Right lobe of liver (tissue), 6 donors: Measurements from ENCODE around the gene DCAF10. TPM values are rescaled to one million over a fixed set of nuclear protein-coding genes. Genes with fewer than 3 reads are reported as not detected.

ENCODE experiments used
- ATAC-seq, 4 donors: fragments of 200-7000 bp; cut with Tn5 transposase; one replicate each; pipeline ENCODE4 v1.9.1; 2020; ENCODE audit warnings: mild to moderate bottlenecking in 4 of 4, moderate library complexity in 4 of 4
- DNase-seq, 3 donors: peaks; one replicate each; pipeline ENCODE4 v3.0.0-alpha.2; 2020
- H3K27ac ChIP-seq, 3 donors: fragments of 200-600 bp; one replicate each; pipeline ENCODE4 v1.8.0; 2022
- H3K27me3 ChIP-seq, 2 donors: fragments of 200-600 bp; one replicate each; pipeline ENCODE4 v1.8.0; 2022
- H3K36me3 ChIP-seq, 4 donors: fragments of 200-600 bp; sonication (generic) in 1 of 4; one replicate each; pipeline versions ENCODE4 v1.5.1 to v1.8.0; 2017 to 2022; ENCODE audit warnings: control low read depth in 1 of 4
- H3K4me1 ChIP-seq, 4 donors: fragments of 200-600 bp; sonication (generic) in 1 of 4; one replicate each; pipeline versions ENCODE4 v1.5.1 to v1.8.0; 2017 to 2022; ENCODE audit warnings: control low read depth in 1 of 4
- H3K4me3 ChIP-seq, 3 donors: fragments of 200-600 bp; one replicate each; pipeline ENCODE4 v1.8.0; 2022
- H3K9me3 ChIP-seq, 4 donors: fragments of 200-600 bp; sonication (generic) in 1 of 4; one replicate each; pipeline versions ENCODE4 v1.5.1 to v1.8.0; 2017 to 2022; ENCODE audit warnings: control low read depth in 1 of 4
- CTCF ChIP-seq, 4 donors: fragments of 200-600 bp in 3 of 4; fragments of 450-650 bp in 1 of 4; IDR thresholded peaks; one replicate each; pipeline versions ENCODE4 v1.5.1 to v1.8.0; 2016 to 2022; ENCODE audit warnings: antibody characterized with exemption in 4 of 4, mild to moderate bottlenecking in 2 of 4
- POLR2A ChIP-seq: fragments of 450-650 bp; IDR thresholded peaks from one replicate; pipeline ENCODE4 v1.6.1; 2017; ENCODE audit warnings: antibody characterized with exemption, mild to moderate bottlenecking
- WGBS: methylation state at CpG from one replicate; pipeline ENCODE4 v1.1.6; 2018; ENCODE audit warnings: low coverage, low lambda C conversion rate; ENCODE audit not compliant: insufficient coverage; ENCODE audit errors: missing lambda C conversion rate; 5-methylcytosine and 5-hydroxymethylcytosine counted together
- intact Hi-C, 2 donors: fragments of 100-400 bp; cut with DNase I; formaldehyde crosslinking; loops; one replicate each; pipeline versions ENCODE4 v1.11.2 to v1.14.1; 2022
- total RNA-seq, 6 experiments: library from RNA; depleted of rRNA in 2 of 6; stranded (reverse); fragments of >200 nt in 2 of 6; fragmentation: NEBNext Ultra II Directional in 3 of 6; extraction: Animal tissue kit (Norgen Biotek cat#: 25700) in 3 of 6; gene quantifications; one replicate each; pipeline versions ENCODE4 v1.1.0 to v1.2.4, GENCODE V29; 2016 to 2023
- donor health status: DM: no; HTN: yes; CAD: no.
- donor health status: DM: no; HTN: no; CAD: no.
- donor health status: DM: no; HTN: no; CAD: no.
- donor health status: DM: no; HTN: yes; CAD: no.
- donor health status: DM: no; HTN: yes; CAD: no.

DCAF10 gene
- total RNA-seq, 6 experiments from 2014 or later: 20.1 to 28.3 (median 23.1) TPM

- peak in 1 of 4 donors; percentile 25 for ATAC-seq
- Histone ChIP-seq H3K9me3 (no peaks in the 10 kb centered on the region), H3K27me3 (no peaks in the 10 kb centered on the region), H3K4me3 (no peak overlapping the region), H3K4me1 (no peaks in the 10 kb centered on the region), H3K36me3 (peaks cover 0 to 2% (median 0%) of the 10 kb centered on the region in 4 donors), H3K27ac (no peak overlapping the region)
- DNase-seq: no peak
- 86% methylated on average over 2 of the region's 4 CpGs for WGBS
- intact Hi-C loops: no loop called here
- no peak for TF ChIP-seq CTCF (IDR thresholded peaks at IDR 0.05)
- no peak for TF ChIP-seq POLR2A
These were observed 27.0 kb downstream of the DCAF10 start for GRCh38 chr9:37827483-37828165.

GRCh38 chr9:37835821-37836220 is 35.2 kb downstream of the DCAF10 start:
- no peak for ATAC-seq
- intact Hi-C loops: no loop called here
- DNase-seq: no peak
- Histone ChIP-seq H3K9me3 (no peaks in the 10 kb centered on the region), H3K36me3 (peaks cover 0 to 4% (median 0%) of the 10 kb centered on the region in 4 donors), H3K27me3 (no peaks in the 10 kb centered on the region), H3K4me3 (no peak overlapping the region), H3K4me1 (no peaks in the 10 kb centered on the region), H3K27ac (no peak overlapping the region)
- TF ChIP-seq CTCF (IDR thresholded peaks at IDR 0.05): no peak
- TF ChIP-seq POLR2A: no peak
- WGBS: over 99% methylated on average over 13 of the region's 13 CpGs

GRCh38 chr9:37836386-37836785 is 35.8 kb downstream of the DCAF10 start:
- H3K36me3 ChIP-seq: peaks cover 0 to 4% (median 0%) of the 10 kb centered on the region in 4 donors
- H3K9me3 ChIP-seq: no peaks in the 10 kb centered on the region
- 88% methylated on average over 2 of the region's 2 CpGs for WGBS
- no peak for ATAC-seq
- DNase-seq: no peak
- H3K4me1 ChIP-seq: no peaks in the 10 kb centered on the region
- TF ChIP-seq CTCF (IDR thresholded peaks at IDR 0.05) (no peak), POLR2A (no peak)
- H3K27me3 ChIP-seq: no peaks in the 10 kb centered on the region
- H3K27ac ChIP-seq: no peak overlapping the region
- intact Hi-C loops: no loop called here
- no peak overlapping the region for H3K4me3 ChIP-seq

- H3K4me1 ChIP-seq: no peaks in the 10 kb centered on the region
- peaks cover 0 to 7% (median 0%) of the 10 kb centered on the region in 4 donors for H3K36me3 ChIP-seq
- TF ChIP-seq CTCF (IDR thresholded peaks at IDR 0.05) (no peak), POLR2A (no peak)
- DNase-seq (no peak), ATAC-seq (no peak)
- no peaks in the 10 kb centered on the region for H3K9me3 ChIP-seq
- 98% methylated on average over 2 of the region's 3 CpGs for WGBS
- no peak overlapping the region for H3K27ac ChIP-seq
- H3K4me3 ChIP-seq: no peak overlapping the region
- H3K27me3 ChIP-seq: no peaks in the 10 kb centered on the region
- intact Hi-C loops: no loop called here
These were observed 39.2 kb downstream of the DCAF10 start for GRCh38 chr9:37839496-37840461.
